CD4-positive, alpha-beta T cell treated with Interleukin-21 for 1 hour (primary cell): ENCODE measurements around the gene APBA1.
A peak's percentile ranks its signal among the peaks of the same experiment; 100 is the strongest.

Experiments
- DNase-seq: peaks from one replicate; pipeline ENCODE4 v3.0.0-alpha.2; 2020

The APBA1 gene

DNA sequence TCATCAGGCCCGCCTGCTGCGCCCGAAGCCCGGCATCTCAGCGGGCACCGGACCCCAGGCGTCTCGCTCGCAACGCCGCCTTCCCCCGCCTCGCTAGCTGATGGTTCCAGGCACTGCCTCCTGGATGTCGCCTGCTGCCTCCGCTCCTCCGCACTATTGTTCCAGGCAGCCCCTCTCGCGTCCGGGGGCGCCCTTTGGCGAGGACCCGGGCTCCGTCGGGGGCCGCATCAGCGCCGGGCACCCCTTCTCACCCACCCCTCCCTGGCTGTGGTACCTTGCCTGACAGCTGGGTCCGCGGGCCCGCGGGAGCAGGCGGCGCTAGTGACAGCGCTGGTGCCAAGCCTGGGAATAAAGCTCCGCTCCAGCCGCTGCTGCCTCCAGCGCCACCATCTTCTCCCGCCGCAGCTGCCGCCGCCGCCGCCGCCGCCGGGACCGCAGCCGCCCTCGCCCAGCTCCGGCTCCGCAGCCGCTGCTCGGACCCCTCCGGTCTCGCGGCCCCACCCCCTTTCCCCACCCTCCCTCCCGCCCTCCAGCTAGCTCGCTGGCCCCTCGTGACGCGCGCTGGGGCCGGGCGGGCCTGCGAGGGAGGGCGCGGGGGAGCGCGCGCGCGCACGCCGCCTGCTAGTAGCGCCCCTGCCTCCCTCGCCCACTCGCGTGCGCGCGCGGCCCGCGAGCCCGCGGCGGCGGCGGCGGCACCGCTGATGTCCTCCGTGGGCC lies at the start of gene APBA1:
TSS of gene APBA1 (minus strand) at position 493 of the 717 bp plus-strand sequence.
- peak; percentile 48 for DNase-seq

DNA sequence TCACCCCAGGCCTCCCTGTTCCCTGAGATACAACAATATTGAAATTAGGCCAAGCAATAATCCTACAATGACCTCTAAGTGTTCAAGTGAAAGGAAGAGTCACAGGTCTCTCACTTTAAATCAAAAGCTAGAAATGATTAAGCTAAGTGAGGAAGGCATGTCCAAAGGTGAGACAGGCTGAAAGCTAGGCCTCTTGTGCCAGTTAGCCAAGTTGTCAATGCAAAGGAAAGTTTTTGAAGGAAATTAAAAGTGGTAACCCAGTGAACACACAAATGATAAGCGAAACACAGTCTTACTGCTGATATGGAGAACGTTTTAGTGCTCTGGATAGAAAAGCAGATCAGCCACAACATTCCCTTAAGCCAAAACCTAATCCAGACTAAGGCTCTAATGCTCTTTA lies 47.8 kb upstream of the APBA1 start:
- no peak for DNase-seq

DNA sequence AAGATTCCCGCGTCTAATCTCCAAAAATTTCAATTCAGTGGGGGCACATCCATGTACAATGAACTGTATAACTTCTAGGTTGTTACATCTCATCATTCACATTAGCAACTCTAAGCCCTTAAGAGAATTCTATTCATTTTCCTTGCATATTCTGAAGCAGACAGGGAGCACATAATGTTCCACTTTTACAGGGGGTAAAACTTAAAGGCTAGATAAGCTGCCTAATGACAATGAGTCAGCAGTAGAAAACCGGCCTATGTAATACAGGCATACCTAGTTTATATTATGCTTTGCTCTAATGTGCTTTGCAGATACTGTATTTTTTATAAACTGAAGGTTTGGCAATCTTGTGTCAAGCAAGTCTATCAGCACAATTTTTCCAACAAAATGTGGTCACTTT lies 47.2 kb upstream of the APBA1 start:
- no peak for DNase-seq

DNA sequence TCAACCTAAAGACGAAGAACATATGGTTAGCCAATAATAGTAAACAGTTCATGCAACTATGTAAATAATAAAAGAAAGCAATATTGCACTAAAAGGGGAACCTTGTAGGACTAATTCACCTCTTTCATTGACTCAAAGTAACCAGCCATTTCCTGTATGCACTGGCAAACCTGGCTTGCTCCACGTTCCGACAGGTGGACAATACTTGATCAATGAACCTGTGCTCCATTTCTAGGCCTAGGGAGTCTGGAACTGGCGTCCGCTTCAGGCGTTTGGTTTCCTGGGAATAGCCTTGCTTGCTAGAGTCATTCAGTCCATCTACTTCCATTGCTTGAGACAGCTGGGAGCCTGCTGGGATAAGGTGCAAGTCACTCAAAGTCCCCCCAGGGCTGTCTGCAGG lies 46.0 kb upstream of the APBA1 start:
- no peak for DNase-seq

DNA sequence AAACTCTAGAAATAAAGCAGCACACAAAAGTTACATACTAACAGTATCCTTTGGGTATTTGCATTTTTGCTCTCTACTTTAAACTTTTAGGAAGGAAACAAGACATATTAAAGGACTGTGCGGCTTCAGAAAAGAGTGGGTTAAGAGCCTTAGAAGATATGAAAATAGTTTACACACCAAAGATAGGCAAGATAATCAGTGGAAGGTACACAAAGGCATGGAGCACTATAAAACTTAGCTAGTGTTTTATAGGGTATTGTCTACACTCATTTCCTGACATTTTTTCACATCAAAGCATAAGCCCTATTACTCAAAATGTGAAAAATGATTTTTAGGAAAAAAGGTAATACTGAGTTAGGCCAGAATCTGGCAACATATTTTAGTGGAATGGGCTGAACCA lies 43.7 kb upstream of the APBA1 start:
- DNase-seq = no peak

DNA sequence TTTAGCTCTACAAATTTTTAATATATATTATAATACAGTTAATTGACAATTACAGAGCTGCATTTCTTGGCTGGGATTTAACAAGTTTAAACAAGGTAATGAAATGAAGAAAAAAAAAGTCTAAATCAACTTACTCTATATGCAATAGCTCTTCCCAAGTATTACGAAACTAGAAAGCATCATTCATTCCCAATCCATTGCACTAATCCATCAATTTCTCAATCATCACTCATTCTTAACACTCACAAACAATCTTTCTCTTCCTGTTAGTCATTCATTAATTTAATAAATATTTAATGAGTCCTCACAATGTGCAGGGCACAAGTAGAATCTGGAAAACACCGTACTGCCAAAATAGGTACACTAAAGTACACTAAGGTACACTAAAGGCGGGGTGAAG lies 42.9 kb upstream of the APBA1 start:
- DNase-seq = no peak

DNA sequence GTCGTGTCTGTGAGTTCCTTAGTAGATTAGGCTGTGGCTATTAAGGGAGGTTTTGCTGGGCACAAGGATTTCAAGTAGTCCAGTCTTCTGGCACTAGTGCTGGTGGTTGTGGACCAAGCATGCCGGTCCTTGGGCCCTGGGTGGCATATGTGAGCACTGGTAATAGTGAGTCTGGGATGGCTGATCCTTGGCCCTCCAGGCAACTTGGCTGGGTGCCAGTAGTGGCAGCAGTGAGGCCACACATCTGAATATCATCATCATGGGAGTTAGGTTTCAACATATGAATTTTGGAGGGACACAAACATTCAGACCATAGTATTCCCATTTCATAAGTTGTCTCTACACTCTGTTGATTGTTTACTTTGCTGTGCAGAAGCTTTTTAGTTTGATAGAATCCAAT lies 25.3 kb upstream of the APBA1 start:
- no peak for DNase-seq

DNA sequence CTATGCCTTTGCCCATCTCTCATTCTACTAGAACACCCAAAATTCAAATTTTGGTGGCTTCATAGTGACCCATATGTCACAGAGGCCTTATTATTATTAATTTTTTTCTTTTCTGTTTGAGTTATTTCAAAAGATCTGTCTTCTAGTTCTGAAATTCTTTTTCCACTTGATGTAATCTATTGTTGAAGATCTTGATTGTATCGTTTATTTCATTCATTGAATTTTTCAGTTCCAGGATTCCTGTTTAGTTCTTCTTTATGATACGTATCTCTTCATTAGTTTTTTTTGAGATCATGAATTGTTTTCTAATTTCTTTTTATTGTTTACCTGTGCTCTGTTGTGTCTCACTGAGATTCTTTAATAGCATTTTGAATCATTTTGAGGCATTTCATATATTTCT lies 24.6 kb upstream of the APBA1 start:
- no peak for DNase-seq

DNA sequence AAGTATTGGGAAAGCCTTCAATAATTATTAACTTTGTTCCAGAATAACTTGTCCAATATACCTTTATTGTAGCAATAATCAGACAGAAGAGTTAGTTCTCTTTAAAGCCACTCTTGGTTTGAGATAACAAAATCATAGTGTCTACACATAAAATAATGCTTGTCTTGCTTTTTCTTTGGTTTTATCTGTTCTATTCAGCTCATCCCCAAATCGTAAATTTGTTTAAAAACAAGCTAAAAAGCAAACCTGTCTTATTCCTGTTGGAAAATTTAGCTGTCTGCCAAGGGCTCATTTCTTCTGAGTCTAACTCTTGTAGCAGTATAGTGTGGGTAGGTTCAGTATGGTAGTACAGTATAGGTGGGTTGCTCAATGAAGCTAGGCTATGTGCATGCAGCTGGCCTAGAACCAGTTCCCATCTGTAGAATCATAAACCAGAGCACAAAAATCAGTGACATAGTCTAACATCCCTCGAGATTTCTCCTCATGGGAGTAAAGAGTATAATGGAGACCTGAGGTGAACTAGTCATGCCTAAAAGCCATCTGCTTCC lies 17.9 kb upstream of the APBA1 start:
- DNase-seq = no peak

DNA sequence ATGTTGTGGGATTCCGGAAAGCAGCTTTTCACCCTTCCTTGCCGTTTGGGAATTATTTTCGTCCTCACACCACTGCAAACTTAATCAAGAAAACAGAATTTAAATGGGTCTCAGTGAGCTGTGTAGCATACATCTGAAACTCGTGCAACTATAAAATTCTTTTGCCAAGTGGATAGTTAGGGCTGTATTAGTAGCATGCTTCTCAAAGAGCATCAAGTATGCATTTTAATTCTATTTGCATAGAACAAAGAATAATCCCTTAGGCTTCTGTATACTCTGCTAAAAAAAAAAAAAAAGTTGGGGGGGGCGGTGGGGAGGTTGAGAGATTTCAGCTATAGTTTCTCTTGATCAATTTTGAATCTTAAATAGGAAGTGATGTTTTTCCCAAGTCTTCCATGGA lies 11.8 kb upstream of the APBA1 start:
- DNase-seq = no peak

DNA sequence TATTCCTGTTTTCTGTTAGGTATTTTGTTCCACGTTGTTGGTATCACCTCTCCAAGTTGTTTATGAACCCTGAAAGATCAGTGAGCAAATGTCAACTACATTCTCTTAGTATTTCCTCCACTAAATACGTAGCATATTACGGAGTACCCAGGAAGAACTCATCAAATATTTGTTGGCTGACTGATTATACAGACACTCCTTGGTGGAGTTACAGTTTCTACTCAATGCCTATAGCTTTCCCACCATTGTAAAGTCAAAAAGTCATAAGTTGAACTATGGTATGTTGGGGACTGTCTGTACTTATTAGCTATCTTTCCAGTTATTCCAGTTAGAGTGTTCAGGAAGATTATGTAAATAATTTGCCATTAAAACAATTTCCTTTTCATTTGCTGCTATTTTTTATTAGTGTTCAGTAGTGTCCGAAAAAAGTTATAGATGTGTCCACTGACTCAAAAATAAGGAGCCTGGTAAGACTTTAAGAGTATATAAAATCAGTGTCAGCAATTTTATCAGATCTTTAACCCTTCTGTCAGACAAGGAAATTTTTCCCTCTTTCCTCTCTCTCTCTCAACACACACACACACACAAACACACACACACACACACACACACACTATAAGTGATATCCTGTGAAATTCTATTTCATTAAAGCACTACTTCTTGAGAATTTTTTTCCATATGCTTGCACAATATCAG lies 6.8 kb upstream of the APBA1 start:
- no peak for DNase-seq

DNA sequence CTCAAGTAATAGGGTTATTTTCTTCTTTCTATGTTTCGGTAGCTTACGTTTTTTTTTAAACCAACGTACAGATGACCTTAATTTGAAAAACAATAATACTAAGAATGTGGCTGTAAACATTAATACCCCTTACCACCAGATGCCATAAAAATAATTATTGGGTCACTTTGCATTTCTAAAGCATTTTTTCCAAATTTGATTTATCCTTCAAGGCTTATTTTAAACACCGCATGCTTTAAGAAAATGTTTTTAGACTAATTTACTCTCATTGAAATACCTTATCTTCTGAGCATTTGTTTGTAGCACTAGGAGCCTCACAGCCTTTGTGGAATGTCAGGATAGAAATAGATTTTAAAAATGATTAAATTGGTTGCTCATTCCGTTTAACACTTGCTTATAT lies 5.8 kb upstream of the APBA1 start:
- DNase-seq = no peak

DNA sequence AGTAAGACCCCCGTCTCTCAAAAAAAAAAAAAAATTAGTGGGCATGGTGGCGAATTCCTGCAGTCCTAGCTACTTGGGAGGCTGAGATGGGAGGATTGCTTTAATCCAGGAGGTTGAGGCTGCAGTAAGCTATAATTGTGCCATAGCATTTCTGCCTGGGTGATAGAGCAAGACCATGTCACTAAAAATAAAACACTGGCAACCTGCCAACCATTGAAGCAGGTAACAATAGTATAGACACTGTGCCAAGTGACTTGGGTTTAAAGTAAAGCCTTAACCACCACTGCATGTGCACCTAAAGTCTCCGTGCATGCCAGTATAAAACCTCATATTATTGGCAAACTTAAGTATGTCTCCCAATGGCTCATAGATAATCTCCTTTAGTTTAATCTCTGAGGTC lies 3.4 kb upstream of the APBA1 start:
- DNase-seq = no peak

DNA sequence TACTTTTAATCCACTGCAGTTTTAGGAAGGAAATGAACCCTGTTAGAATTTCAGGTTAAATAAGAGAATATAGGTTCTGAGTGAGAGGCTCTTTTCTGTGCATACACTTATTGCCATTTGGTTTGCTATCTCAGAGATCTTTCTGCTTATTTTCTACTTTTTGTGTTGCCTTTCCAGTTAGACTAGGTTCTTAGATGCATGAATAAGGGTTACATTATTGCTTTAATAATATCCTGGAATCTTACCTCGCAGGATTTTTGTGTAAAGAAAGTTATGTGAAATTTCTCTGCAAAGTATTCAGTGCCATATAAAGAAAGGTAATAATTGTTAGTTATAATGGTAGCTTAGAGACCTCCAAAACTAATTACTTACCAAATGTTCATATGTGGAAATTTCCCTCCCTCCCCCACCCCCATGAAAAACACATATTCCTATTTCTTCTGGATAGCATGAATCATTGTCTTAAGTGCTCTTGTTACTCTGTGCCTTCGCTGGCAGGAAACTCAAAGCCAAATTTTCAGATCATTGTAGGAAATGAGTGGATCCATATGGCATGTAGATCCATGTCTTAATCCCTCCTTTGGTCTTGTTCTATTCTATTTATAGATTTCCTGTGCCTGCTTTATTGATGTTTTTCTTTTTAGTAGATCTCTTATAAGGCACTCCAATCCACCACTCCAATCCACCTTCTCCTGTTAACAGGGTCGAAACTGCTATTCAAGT lies 2.7 kb upstream of the APBA1 start:
- DNase-seq = no peak

DNA sequence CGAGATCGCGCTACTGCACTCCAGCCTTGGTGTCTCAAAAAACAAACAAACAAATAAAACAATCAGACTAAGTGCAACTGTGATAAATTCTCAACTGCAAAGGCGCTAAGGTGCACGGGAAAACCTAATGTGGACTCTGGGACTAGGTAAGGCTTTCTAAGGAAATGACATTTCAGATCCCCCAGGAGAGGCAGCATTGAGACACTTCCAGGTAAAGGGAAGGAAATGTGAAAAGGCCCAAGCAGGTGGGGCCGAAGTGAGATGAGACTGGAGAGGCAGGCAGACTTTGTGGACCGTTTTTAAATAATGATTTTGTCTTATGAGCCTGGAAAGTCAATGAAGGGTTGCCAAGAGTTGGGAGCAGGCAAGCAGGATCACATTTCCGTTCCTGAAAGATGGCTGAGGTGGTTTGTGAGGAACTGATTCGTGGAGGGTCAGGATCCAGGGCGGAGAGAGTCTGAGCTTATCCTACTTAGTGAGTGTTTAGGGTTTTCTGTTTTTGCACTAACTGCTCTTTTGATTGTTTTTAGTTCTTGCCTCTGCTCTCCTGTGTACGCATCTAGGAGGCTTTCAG lies 2.0 kb upstream of the APBA1 start:
- DNase-seq = no peak

DNA sequence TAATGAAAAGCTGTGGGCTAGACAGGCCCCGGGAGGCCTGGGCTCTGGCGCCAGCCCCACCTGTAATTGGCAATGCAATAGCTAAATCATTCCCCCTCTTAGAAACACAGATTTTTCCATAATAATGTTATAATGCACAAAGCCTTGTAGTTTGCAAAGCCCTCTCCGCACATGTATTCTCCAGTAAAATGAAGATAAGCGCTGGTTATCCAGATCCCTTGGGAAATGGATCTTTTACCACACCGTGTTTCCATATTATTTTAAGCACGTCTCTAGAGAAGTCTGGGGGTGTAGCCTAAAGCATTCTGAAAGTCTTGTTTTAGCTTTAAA lies 1.1 kb upstream of the APBA1 start:
- DNase-seq = no peak

DNA sequence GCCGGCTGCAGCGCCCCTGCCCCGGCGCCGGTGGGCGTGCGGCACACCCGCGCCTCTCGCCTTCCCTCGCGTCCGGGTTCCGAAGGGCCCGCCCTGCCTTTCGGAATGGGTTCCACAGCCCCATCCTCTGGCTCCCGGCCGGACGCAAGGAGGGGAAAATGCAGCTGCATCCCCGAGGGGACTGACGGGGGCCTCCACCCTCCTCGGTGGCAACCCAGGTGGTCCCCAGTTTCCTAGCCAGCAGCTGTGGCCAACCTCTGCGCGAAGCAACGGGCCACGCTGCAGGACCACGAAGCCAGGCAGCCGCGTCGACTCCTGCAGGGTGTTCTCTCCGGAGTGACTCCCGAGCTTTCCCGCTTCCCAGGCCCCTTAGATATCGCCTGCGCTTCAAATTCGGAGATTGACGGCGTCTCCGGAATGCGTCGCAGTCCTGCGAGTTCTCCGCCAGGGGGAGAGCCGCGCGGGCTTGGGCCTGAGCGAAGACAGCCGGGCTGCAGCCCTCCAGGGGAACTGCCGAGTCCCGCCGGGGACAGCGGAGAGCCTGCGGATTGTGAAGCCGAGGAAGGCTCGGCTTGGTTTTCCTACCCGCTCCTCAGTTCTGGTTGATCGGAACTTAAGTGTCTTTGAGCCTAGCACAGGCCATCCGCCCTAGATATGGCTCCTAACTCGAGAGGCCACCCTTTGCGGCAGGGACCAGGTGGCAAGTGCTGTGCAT lies 582 bp upstream of the APBA1 start:
- peak; percentile 68 for DNase-seq

DNA sequence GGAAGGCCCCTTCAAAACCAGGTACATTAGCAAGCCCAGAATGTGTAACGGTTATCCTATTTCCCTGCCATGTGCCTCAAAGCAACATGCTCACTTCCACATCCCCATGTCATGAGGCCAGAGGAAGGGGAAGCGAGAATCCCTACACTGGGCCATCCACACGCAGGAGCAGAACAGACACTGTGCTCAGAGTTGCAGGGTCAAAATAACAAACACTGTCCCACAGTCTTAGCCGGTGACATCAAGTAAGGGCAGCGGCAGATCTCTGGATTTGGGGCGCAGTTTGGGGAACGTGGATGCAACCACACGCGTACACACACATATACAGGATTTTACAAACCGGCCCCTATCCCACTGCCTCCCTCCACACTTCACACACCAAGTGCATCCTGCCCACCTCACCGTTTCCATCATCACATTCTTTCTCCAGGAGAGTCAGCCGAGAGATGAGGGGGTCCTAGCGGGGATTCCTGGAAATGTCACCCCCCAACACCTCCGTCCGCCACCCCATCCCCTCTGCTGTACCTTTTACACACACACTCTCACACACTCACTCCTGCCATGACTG lies 776 bp downstream of the APBA1 start:
- peak; percentile 2 for DNase-seq

DNA sequence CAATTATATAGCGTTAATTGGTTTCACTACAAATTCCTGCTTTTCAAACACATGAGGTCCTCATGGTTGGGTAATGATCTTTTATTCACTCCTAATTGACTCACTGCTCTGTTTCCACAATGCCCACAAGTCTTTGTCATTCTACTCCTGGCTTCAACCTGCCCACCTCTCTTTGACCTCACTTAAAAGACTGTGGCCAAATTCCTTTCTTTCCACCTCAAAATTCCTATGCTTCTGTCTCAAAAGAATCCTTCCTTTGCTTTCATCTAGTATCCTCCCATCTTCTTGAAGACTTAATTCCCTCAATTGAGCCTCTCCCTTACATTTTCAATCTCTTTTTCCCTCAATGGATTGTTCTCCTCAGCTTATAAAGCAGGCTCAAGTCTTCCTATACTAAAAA lies 4.9 kb downstream of the APBA1 start:
- DNase-seq = no peak

DNA sequence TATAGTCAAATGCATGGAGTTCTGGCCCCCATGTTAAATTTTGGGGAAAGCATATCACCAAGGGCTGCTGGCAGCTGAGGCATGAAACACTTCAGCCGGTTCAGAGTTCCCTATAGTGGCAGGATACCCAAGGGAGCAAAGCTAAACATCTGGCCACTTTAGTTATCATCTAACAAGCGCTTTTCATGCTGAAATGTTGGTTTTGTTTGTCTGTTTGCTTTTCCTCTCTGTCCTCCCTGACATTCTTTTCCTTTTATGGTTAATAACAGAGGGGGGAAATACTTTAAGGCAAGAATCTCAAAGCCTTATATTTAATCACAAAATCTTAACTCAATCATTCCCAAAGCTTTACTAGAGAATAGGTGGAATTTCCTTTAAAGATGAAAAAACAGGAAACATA lies 11.9 kb downstream of the APBA1 start:
- DNase-seq = no peak

DNA sequence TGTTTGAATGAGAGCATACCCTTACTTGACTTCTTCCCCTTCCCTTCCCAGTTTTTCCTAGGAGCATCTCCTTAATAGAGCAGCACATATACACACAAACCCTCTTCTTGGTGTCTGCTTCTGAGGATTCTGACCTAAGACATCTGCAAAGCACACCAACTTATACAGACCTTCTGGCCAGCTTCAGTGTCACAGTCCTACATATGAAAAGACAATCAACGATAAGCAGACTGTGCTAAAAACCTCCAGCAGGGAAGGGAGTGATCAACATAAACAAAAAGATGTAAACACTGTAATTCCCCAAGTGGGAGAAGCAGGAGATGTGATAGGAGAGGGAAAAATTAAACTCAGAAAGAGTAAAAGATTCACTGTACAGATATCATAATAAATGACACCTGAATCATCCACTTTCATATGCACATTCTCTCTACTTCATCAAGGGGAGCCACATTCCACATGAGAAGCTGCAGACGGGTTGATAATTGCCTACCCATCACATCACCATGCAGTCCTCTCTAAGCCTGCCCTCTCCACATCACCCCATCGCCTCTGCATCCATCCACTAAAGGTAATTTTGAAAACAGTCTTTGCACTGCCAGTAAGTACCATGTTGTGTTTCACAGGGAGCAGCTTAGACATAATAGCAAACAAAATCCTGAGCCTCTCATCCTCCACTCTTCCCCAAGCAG lies 13.0 kb downstream of the APBA1 start:
- no peak for DNase-seq

DNA sequence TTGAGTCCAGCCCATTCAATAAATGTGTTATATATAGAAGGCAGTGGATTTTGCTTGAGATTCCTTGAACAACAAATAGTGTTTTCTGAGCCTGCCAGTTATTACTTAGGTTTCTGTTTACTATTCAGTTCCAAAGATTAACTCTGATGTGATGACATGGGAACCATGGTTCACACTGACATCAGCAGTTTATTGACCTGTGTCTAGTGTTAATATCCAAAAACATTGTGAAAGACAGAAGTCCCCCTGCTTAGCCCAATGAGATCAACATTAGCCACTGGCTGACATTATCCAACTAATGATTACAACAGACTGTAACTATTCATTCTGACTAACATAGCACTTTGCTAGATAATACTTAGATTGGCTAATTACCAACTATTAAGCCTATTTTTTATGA lies 14.9 kb downstream of the APBA1 start:
- DNase-seq = no peak
